GM18868 (cell line): Measurements from ENCODE around the gene CIAO3.
"Not testable (repeated sequence)": the region's sequence is repeated elsewhere in the genome, so short reads cannot be mapped to it uniquely, and the experiment has no call there.

Source experiments
- ATAC-seq: cut with Tn5 transposase; IDR thresholded peaks from one replicate; pipeline ENCODE4 v1.9.1; 2021; ENCODE audit warnings: mild to moderate bottlenecking, moderate library complexity; ENCODE audit not compliant: unreplicated experiment

CIAO3 gene

DNA sequence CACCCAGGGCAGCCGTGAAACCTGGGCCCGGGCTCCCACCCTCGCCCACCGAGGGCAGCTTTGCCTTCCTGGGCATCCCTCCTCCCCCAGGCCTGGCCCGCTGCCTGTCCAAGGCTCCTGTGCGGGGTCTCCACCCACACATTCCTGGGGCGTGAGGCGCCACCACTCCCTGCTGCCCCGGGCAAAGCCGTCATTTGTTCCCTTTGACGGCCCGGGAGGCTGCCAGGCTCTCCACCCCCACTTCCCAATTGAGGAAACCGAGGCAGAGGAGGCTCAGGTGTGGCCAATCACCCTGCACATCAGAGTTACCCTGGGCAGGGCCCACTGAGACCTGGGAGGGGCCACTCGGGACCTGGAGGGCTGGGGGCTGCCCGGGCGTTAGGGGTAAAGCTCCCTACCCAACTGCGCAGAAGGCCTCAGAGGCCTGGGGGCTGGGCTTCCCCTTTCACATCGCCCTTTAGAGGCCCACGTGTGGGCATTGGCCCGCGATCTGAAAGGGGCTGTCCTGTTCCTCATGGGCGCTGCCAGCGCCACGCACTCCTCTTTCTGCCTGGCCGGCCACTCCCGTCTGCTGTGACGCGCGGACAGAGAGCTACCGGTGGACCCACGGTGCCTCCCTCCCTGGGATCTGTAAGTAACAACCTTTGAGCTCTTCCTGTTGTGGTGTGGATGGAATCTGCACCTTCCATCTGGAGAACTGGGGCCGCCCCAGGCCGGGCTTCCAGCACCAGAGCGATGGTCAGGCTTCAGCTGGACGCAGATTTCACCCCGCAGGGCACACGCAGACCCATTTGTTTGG, 19.9 kb upstream of the CIAO3 start, which contains the start of gene MSLN:
MSLN (plus strand) TSS at position 190 of the 799 bp plus-strand sequence. CDS start 1,947 bp downstream, outside the sequence.
- no peak for ATAC-seq

DNA sequence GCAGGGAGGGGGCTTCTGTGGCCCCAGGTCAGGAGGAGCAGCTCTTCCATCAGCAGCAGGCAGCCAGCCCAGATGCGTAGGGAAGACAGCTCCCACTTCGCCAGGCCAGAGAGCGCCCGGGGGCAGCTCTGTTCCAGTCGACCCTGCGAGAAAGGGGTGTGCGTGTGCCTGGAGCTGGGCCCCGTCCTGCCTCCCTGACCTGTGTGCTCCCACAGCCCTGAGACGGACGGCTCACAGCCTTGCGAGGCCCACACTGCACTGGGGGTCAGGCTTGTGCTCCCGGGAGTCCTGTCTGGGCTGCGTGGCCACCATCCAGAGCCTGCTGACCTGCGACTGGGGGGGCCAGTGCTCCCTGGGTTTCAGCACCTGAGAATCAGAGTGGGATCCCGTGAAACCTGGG, 19.3 kb upstream of the CIAO3 start:
- no peak for ATAC-seq

DNA sequence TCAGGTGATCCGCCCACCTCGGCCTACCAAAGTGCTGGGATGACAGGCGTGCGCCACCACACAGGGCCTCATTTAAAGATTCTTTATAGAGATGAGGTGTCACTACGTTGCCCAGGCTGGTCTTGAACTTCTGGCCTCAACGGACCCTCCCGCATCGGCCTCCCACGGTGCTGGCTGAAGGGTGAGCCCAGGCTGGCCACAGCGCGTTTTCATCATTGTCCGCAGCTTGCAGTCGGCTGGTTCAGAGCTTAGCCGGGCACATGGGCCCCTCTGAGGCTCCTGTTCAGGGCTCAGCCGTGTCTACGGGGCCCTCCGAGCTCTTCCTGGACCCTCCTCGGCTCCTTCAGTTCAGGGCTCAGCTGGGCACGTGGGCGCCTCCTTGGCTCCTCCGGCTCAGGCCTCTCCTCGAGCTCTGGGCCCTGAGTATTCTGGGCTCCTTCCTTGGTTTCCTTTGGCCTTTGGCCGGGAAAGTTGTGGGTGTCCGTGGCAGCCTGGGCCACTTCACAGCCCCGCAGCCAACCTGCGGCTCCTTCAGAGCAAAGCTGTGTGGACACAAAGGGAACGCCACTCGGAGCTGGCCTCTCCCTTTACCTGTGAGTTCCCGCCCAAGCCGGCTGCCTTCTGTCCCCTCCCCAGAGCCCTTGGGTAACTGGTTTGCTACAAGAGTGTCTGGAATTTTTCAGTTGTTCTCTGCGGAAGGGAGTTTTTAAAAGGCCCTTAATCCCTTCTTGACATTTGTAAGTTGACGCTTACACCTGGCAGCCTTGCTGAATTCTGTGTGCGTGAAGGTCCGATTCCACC, 18.5 kb upstream of the CIAO3 start:
- ATAC-seq: no peak

DNA sequence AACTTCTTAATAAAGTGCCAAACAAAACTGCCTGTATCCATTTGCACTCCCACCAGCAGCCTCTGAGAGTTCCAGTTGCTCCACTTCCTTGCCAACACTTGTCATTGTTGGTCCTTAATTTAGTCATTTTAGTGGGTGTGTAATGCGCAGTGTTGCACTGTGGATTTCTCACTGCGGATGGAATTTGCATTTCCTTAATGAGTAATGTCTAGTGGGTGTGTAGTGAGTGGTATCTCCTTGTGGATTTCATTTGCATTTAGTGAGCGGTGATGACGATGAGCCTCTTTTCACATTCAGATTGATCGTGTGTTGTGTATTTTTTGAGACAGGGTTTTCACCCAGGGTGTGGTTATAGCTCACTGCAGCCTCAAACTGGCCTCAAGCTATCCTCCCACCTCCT, 15.6 kb upstream of the CIAO3 start:
- ATAC-seq: no peak

DNA sequence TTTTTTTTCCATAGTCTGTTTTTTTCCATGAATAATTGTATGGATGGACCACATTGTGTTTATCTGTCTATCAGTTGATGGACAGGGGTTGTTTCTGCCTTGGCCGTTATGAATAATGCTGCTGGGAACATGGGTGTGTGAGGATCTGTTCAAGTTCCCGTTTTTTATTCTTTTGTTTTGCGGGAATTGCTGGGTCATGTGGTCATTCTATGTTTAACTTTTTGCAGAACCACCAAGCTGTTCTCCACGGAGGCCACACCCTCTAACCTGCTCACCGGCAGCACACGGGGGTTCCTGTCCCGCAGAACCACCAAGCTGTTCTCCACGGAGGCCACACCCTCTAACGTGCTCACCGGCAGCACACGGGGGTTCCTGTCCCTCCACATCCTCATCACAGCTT, 13.9 kb upstream of the CIAO3 start:
- no peak for ATAC-seq

DNA sequence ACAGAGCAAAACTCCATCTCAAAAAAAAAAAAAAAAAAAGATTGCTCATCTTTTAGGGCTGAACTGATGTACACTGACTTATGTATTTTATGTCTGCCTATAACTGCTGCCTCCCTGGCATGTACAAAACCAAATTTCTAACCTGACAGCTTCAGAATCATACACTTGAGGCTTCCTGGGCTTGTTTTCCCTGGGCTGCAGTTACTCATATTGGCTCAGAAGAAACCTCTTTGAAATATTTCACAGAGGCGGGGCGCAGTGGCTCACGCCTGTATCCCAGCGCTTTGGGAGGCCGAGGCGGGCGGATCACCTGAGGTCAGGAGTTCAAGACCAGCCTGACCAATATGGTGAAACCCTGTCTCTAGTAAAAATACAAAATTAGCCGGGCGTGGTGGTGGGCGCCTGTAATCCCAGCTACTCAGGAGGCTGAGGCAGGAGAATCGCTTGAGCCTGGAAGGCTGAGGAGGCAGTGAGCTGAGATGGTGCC, 13.4 kb upstream of the CIAO3 start:
- ATAC-seq: not testable (repeated sequence)

DNA sequence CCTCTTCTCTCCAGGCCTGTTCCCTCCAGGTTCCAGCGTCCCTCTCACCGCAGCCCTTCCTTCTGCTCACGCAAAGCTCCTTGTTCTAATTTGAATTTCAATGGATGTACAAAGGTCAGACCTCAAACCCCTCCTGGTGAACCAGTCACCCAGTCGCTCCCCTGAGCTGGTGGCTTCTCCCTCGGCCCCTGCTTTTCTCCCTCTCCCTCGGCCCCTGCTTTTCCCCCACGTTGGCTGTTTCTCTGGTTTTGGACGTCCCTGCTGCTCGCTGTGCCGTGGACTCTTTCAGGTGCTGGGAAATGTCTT, 11.2 kb upstream of the CIAO3 start:
- no peak for ATAC-seq

DNA sequence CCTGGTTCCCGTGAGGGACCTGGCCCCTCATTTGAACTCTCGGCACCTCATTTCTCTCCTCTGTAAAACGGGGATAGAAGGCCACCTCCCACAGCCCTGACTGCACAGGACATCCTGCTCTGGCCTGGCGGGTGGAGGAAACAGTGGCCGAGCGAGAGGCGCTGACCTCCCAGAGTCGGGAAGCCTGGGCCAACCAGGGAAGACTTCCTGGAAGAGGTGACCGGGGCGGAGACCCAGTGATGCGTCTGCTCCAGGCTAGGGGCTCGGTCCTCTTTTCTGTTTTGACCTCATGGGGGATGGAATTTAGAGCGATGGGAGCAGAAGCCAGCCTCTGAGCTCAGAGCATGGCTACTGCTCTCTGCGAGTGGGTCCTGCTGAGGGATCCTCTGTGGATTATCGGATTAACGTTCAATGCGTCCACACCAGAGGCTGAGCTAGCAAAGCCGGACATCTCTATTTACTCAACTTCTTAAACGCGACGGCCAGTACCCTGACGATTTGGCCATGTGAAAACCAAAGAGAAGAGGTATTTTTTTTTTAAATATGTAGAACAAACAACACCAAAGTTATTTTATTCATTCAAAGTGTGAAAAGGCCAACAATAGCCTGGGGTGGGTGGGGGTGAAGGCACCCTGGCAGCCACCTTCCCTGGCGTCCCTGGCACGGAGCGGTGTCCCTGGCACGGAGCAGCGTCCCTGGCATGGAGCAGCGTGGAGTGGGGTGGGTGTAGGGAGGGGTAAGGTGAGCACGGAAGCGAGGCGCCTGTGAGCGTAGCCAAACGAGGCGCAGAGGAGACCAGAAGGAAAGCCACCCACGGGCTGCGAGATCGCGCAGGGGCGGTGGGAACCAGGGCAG, 10.6 kb upstream of the CIAO3 start:
- ATAC-seq: no peak

DNA sequence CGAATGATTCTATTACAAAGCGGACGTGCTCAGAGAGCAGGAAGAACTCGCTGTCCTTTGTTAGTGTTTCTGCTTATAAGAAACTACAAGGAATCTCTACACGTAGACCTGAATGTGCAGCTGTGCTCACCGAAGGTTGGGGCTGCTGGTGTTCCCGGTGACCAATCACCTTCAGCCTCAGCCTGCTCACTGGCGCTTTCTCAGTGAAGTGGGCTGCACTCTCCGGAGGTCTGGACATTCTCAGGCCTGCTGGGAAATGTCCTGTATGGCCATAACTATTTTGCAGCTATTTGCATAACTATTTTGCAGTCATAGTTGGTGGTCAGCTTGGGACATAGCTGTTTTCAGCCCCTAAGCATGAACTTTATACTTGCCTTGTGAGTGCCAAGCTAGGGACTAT, 9.7 kb upstream of the CIAO3 start:
- ATAC-seq: no peak

DNA sequence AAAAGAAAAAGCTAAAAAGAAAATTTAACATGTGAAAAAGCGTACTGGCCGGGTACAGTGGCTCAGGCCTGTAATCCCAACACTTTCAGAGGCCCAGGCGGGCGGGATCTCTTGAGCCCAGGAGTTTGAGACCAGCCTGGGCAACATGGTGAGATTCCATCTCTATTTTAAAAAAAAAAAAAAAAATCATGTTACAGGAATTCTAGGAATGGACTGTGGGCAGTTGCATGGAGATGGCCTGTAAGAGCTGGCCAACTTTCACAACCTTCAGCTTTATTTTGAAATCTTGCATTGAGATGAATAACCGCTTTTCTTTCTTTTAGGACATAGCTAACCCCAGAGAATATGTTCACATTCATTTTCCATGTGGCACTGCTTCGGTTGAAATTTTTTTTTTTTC, 8.2 kb upstream of the CIAO3 start:
- no peak for ATAC-seq

DNA sequence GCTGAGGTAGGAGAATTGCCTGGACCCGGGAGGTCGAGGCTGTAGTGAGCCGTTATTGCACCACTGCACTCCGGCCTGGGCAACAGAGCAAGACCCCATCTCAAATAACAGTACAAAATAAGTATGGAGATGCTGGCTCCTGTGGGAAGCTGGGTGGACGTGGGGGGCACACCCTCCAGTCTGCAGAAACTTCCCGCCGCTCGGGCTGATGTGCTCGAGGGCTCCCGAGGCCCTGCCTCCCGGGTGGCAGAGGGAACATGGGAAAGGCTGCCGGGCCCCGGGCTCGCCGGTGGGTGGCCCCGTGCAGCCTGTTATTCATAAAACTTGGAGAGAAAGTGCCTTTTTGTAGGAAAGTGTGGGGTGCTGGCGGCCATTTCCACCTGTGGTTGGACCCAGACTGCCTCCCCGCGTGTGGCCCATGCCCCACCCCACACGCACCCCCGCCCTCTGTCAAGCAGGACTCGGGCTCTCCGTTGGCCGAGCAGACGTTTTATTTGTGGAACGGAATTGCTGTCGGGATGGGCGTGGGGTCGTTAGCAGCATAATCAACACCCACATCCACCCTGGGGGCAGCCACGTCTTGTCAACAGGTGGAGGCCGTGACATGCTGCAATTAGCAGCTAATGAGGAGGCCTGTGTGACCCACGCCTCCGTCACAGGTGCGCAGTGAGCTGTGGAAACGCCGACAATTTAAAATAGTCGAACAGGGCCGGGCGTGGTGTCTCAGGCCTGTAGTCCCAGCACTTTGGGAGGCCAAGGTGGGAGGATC, 7.4 kb upstream of the CIAO3 start:
- no peak for ATAC-seq

DNA sequence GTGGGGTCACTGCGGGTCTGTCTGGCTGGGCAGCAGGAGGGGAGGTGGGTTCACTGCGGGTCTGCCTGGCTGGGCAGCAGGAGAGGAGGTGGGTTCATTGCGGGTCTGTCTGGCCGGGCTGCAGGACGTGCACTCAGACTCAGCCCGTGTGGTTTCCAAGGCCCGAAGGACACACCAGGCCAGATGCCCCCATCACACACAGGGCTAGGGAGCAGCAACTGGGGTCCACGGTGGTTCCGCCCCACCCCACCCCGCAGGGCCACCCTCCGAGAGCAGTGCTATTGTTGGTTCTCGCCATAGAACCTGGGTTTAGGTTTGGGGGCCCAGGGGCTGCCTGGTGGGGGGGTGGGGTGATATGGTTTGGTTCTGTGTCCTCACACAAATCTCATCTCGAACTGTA, 5.8 kb upstream of the CIAO3 start:
- ATAC-seq: no peak

DNA sequence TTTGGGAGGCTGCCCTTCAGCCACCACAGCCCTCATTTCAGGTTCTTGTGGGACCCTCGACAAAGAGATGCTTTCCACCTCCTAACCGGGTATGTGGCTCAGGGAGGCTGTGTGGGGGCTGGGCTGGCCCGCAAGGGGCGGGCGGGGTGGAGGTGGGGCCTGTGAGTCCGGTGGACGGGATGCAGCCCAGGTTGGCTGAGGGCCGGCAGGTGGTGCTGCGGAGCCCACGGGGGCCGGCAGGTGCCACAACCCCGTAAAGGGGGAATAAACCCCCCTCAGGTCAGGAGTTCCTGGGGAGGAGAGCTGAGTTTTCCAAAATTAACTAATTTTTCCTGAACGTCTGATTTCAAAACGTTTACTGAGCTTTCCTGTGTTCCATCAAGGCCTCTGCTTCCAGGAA, 4.9 kb upstream of the CIAO3 start:
- ATAC-seq: no peak

DNA sequence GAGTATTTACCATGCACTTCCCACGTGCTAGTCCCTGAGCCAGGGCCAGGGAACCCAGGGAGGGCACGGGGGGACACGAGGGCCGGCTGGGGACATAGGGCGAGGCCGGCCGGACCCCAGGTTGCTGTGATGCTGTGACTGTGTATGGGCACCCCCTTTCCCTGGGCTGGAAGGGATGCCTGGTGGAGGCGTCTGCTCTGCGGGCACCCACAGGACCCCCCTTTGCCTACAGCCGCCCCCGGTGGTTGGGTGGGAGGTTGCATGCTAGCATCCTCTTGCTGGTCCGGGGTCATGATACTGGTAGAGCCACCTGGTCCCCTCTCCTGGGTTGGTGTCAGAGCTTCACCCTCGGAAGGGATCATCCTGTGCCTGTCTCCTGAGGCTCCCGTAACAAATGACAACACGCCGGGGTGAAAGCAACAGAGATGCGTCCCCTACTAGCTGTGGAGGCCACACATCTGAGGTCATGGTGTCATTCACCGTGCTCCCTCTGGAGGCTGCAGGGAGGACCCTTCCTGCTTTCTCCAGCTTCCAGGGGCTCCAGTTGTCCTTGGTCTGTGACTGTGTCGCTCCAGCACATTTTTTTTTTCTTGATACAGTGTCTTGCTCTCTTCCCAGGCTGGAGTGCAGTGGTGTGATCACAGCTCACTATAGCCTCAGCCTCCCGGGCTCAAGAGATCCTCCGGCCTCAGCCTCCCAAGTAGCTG, 3.1 kb upstream of the CIAO3 start:
- no peak for ATAC-seq

DNA sequence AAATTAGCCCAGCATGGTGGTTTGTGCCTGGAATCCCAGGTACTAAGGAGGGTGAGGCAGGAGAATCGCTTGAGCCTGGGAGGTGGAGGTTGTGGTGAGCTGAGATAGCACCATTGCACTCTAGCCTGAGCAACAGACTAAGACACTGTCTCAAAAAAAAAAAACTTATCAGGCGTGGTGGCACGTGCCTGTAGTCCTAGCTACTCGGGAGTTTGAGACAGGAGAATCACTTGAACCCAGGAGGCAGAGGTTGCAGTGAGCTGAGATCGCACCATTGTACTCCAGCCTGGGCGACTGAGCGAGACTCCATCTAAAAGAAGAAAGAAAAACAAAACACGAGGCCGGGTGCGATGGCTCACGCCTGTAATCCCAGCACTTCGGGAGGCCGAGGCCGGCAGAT, 2.1 kb upstream of the CIAO3 start:
- not testable (repeated sequence) for ATAC-seq

DNA sequence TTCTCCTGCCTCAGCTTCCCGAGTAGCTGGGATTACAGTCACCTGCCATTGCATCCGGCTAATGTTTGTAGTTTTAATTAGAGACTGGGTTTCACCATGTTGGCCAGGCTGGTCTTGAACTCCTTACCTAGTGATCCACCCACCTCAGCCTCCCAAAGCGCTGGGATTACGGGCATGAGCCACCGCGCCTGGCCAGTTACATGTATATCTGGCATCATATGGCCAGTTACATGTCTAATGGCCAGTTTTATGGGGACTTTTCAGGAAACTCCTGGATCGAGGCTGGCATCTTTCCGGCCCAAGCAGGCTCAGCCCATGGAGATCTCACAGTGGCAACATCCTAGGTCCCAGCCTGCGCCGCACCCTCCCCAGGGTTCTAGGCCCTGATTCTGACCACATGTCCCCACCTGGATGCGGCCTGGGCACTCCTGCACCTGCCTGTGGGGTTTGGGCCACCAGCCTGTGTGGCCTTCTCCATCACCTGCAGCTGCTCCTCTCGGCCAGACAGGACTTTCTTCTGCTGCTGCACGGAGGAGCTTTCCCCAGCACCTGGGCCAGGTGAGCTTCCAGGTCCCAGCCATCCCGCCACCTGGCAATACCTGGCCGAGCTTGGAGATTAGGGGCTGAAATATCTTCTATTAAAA, 1.3 kb upstream of the CIAO3 start:
- ATAC-seq: no peak

DNA sequence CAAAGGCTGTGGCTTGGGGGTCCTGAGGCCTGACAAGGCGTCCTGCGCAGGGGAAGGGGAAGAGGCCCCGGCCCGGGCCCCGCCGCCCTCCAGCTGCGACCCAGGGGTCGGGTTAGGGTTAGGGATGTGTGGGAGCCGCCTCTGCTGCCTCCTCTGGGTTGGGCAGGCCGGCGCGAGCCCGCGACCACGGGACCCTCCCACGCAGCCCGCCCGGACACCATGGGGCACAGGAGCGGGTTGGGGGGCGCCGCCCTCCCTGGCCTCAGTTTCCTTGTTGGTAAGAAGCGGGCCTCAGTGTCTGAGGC, 386 bp downstream of the CIAO3 start:
- peak; percentile 8 for ATAC-seq

DNA sequence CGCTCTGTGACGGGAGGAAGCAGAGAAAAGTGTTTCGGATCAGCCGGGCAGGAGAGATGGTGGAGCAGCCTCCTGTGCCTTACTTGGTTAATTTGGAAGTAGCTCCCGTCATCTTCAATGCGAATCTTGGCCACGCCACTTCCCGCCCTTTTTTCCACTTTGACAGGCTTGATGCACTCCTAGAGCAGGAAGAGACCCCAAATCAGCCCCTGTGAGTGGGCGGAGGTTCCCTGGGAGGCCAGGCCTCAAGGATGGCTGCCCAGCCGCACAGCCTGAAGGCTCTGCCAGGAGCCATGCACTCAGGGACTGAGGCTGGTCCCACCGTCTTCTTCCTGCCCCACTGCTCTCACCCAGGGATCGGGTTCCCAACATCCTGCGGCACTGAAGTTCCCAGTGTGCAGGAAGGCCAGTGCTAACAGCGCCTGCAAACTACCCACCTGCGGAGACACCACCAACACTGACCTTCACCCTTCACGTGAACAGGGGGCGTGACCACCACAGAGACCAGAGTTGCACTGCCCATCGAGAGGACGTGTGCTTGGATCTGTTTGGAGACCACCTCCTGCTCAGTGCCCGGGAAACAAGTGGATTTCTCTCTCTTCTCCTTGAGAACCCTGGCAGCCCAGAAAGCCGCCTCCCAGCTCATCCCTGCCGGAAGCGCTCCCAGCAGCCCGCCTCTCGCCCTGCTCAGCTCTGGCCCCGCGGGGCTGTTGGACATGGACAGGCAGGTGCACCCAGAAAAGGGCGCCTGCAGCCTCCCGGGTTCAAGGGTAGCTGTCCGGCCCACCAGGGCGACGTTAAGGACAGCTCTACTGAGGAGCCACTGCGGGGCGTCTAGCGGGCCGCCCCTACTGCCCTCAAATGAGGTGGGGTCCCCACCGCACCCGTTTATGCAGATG, 988 bp downstream of the CIAO3 start:
- no peak for ATAC-seq
